ENCODE measurements around the gene RSU1. TPM values are rescaled to one million over a fixed set of nuclear protein-coding genes. Genes with fewer than 3 reads are reported as not detected.

The RSU1 gene
- total RNA-seq, 1 experiment from 2014 or later: 29.5 TPM

GRCh38 chr10:16848562-16849154, 31.4 kb upstream of the RSU1 start:
- H3K4me3 ChIP-seq (replicated peaks in 1 of 2; ENCODE audit: low read depth in 1 of 2, low read length in 2 of 2): no peak overlapping the region
- H3K27me3 ChIP-seq (ENCODE audit: insufficient read depth, low read length): no peaks in the 10 kb centered on the region
- H3K36me3 ChIP-seq (ENCODE audit: control insufficient read depth in 1 of 2, insufficient read depth in 2 of 2, low read length in 2 of 2): no peaks in the 10 kb centered on the region
- POLR2A ChIA-PET: interaction anchor here (1.9 kb wide), 1 partner anchor 43 kb away, joined by 6 read pairs; no protein-coding TSS in a partner anchor
- TF ChIP-seq YY1 (IDR thresholded peaks at IDR 0.05; ENCODE audit: extremely low read depth, insufficient replicate concordance, low read depth, low read length) (no peak), REST (IDR thresholded peaks at IDR 0.05; ENCODE audit: low read depth) (no peak), TCF7L2 (IDR thresholded peaks at IDR 0.05; ENCODE audit: borderline replicate concordance, extremely low read depth, insufficient read depth, insufficient read length) (no peak), POLR2A (IDR thresholded peaks at IDR 0.05; ENCODE audit: borderline replicate concordance, extremely low read depth, insufficient read depth, insufficient read length) (no peak), SP1 (IDR thresholded peaks at IDR 0.05; ENCODE audit: low read depth) (no peak), EZH2 (IDR thresholded peaks at IDR 0.05) (no peak), JUND (IDR thresholded peaks at IDR 0.05) (no peak), EZH2phosphoT487 (IDR thresholded peaks at IDR 0.05; ENCODE audit: borderline replicate concordance) (no peak), RAD21 (IDR thresholded peaks at IDR 0.05; ENCODE audit: low read depth) (no peak), ELF1 (IDR thresholded peaks at IDR 0.05; ENCODE audit: borderline replicate concordance, low read depth) (no peak)
- TF ChIP-seq, protein P1, sequence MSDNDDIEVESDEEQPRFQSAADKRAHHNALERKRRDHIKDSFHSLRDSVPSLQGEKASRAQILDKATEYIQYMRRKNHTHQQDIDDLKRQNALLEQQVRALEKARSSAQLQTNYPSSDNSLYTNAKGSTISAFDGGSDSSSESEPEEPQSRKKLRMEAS (IDR thresholded peaks at IDR 0.05): no peak
- TF ChIP-seq, protein P2, sequence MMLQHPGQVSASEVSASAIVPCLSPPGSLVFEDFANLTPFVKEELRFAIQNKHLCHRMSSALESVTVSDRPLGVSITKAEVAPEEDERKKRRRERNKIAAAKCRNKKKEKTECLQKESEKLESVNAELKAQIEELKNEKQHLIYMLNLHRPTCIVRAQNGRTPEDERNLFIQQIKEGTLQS (IDR thresholded peaks at IDR 0.05): no peak
- TF ChIP-seq, protein P3, sequence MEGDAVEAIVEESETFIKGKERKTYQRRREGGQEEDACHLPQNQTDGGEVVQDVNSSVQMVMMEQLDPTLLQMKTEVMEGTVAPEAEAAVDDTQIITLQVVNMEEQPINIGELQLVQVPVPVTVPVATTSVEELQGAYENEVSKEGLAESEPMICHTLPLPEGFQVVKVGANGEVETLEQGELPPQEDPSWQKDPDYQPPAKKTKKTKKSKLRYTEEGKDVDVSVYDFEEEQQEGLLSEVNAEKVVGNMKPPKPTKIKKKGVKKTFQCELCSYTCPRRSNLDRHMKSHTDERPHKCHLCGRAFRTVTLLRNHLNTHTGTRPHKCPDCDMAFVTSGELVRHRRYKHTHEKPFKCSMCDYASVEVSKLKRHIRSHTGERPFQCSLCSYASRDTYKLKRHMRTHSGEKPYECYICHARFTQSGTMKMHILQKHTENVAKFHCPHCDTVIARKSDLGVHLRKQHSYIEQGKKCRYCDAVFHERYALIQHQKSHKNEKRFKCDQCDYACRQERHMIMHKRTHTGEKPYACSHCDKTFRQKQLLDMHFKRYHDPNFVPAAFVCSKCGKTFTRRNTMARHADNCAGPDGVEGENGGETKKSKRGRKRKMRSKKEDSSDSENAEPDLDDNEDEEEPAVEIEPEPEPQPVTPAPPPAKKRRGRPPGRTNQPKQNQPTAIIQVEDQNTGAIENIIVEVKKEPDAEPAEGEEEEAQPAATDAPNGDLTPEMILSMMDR (IDR thresholded peaks at IDR 0.05 in 2 of 3, conservative IDR thresholded peaks at IDR 0.05 in 1 of 3; ENCODE audit: borderline replicate concordance in 1 of 3, insufficient read depth in 1 of 3, low read depth in 2 of 3, low read length in 2 of 3): no peak
- no peaks in the 10 kb centered on the region for H3K4me1 ChIP-seq (ENCODE audit: control insufficient read depth in 1 of 2, insufficient read depth in 2 of 2, low read length in 2 of 2)
- H2AFZ ChIP-seq (ENCODE audit: low read depth, low read length, poor library complexity, severe bottlenecking): no peak overlapping the region
- RAD21 ChIA-PET (ENCODE audit: low non-redundant PET in 1 of 2, low total read pairs in 2 of 2, uncharacterized antibody in 2 of 2, unreplicated experiment in 2 of 2): no interaction called here
- H4K20me1 ChIP-seq (ENCODE audit: insufficient read depth): no peaks in the 10 kb centered on the region
- no peak overlapping the region for H3K27ac ChIP-seq (ENCODE audit: low read depth, low read length)
- no peaks in the 10 kb centered on the region for H3K9me2 ChIP-seq (ENCODE audit: insufficient read depth)
- no TSS peak for BruUV-seq (replicated peaks)
- intact Hi-C loops (cut with micrococcal nuclease): loop anchor here (10.0 kb wide), 1 partner anchor 896 kb away; no protein-coding TSS in a partner anchor
- no peak overlapping the region for H3K4me2 ChIP-seq (ENCODE audit: low read length)
- no peak overlapping the region for H3K9ac ChIP-seq (ENCODE audit: low read length)
- ATAC-seq (no peak), DNase-seq (ENCODE audit: low read depth, low spot score) (no peak)
- CTCF ChIA-PET: interaction anchor here (0.6 kb wide), 1 partner anchor 802 kb away, joined by 3 read pairs; no protein-coding TSS in a partner anchor
- H3K79me2 ChIP-seq (ENCODE audit: insufficient read depth, low read length): no peaks in the 10 kb centered on the region
- H3K9me3 ChIP-seq (ENCODE audit: control insufficient read depth in 1 of 2, insufficient read depth in 1 of 2, low read depth in 1 of 2, low read length in 2 of 2): no peaks in the 10 kb centered on the region
